PC-3 (cell line): ENCODE data around the gene ST6GALNAC6.

Source experiments
- EZH2 ChIP-seq: fragments of 300-600 bp; sonication (generic); IDR thresholded peaks from one replicate; pipeline ENCODE4 v1.6.1; 2017; ENCODE audit warnings: antibody characterized with exemption, mild to moderate bottlenecking, low read length; ENCODE audit not compliant: unreplicated experiment
- TF ChIP-seq, protein P1 (sequence below): fragments of 300-600 bp; sonication (generic); conservative IDR thresholded peaks from 2 replicates; pipeline ENCODE4 v1.5.1; 2017; ENCODE audit warnings: antibody characterized with exemption, low read depth, mild to moderate bottlenecking, low read length

DNA sequence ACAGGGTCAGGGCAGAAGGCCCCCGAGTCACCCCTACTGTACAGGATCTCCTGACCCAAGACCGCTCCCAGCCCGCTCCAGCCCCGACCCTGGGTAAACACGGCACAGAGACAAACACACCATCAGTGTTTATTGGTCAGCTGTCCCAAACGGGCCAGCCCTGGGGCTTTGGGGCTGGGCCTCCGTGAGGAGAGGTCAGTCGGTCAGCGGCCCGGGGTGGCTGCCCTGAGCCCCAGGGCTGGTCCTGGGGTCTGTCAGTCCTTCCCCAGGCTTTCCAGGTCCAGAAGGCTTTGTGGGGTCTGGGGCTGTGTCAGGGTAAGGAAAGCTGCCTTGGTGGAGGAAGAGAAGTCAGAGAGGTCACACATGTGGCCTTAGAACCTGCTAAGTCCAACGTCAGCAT is 35.6 kb upstream of the ST6GALNAC6 start:
- TF ChIP-seq, protein P1, sequence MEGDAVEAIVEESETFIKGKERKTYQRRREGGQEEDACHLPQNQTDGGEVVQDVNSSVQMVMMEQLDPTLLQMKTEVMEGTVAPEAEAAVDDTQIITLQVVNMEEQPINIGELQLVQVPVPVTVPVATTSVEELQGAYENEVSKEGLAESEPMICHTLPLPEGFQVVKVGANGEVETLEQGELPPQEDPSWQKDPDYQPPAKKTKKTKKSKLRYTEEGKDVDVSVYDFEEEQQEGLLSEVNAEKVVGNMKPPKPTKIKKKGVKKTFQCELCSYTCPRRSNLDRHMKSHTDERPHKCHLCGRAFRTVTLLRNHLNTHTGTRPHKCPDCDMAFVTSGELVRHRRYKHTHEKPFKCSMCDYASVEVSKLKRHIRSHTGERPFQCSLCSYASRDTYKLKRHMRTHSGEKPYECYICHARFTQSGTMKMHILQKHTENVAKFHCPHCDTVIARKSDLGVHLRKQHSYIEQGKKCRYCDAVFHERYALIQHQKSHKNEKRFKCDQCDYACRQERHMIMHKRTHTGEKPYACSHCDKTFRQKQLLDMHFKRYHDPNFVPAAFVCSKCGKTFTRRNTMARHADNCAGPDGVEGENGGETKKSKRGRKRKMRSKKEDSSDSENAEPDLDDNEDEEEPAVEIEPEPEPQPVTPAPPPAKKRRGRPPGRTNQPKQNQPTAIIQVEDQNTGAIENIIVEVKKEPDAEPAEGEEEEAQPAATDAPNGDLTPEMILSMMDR = no peak
- TF ChIP-seq EZH2 = no peak
